Activated CD4-positive, alpha-beta memory T cell treated with anti-CD3 and anti-CD28 coated beads, Interleukin-2, amount 10 ng/mL, durations not matched to agents 7 days and 5 days (primary cell): Measurements from ENCODE around the gene EYS. TPM values are rescaled to one million over a fixed set of nuclear protein-coding genes. Genes with fewer than 3 reads are reported as not detected.

Source experiments
- CTCF ChIA-PET: fragments of 350-600 bp; sonication (Branson Sonifier 250); formaldehyde crosslinking; loops from one replicate; lab custom pipeline; 2021; ENCODE audit warnings: antibody characterized with exemption, inconsistent platforms; lab: Charles Lee
- POLR2A ChIA-PET: fragments of 350-600 bp; sonication (Branson Sonifier 250); formaldehyde crosslinking; loops from one replicate; lab custom pipeline; 2021; ENCODE audit warnings: antibody characterized with exemption; lab: Charles Lee
- DNase-seq: peaks from one replicate; pipeline ENCODE4 v3.0.0-alpha.2; 2020
- H3K27ac Mint-ChIP-seq: one replicate; pipeline ENCODE4 v1.8.0; 2021; ENCODE audit warnings: mild to moderate bottlenecking, mixed read lengths
- H3K27me3 Mint-ChIP-seq: one replicate; pipeline ENCODE4 v1.8.0; 2021; ENCODE audit warnings: mixed read lengths
- H3K36me3 Mint-ChIP-seq: one replicate; pipeline ENCODE4 v1.8.0; 2021; ENCODE audit warnings: low read depth, mixed read lengths
- H3K4me1 Mint-ChIP-seq: one replicate; pipeline ENCODE4 v1.8.0; 2021; ENCODE audit warnings: mixed read lengths
- H3K4me3 Mint-ChIP-seq: one replicate; pipeline ENCODE4 v1.8.0; 2021; ENCODE audit warnings: mild to moderate bottlenecking, mixed read lengths
- H3K9me3 Mint-ChIP-seq: one replicate; pipeline ENCODE4 v1.8.0; 2021; ENCODE audit warnings: mixed read lengths
- total RNA-seq, 2 experiments: library from RNA; stranded (reverse); gene quantifications; one replicate each; pipeline ENCODE4 v1.2.3, GENCODE V29; 2021

EYS gene
- total RNA-seq, 2 experiments from 2014 or later: not detected

DNA sequence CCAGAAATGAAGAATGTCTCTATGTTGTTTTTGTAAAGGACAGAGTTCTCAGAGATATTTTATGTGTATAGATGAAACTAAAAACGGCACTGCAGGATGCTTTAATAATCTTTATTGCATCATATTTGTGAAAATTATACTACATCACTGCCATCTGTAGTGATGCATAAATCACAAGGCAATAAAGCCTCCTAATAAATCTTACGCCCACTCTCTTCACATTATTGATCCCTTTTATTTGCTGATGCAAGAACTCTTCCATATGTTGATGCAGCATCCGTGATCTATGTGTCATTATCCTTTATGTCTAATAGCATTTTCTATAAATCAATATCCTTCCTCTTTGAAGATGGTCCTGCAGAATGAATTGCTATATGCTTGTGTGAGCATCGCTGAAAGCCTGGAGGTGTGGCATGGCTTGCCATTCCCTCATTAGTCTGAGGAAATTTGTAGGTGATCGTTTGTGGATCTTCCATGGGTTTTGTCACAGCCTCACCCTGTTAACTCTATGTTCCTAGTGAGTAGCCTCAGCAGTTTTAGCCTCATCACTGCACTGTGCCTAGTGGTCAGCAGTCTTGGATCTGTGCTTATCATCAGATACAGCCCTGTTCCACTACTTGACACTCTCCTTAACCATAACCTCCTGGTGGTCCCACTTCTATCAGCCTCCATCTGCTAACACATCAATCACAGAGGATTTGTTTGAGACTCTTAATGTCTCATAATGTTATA lies 983.5 kb downstream of the EYS start:
- ChIA-PET CTCF (no interaction called here), POLR2A (no interaction called here)
- Mint-ChIP-seq H3K27me3 (no peaks in the 10 kb centered on the region), H3K27ac (no peak overlapping the region), H3K36me3 (no peaks in the 10 kb centered on the region), H3K4me1 (no peaks in the 10 kb centered on the region), H3K9me3 (peaks cover 3% of the 10 kb centered on the region), H3K4me3 (no peak overlapping the region)
- no peak for DNase-seq

DNA sequence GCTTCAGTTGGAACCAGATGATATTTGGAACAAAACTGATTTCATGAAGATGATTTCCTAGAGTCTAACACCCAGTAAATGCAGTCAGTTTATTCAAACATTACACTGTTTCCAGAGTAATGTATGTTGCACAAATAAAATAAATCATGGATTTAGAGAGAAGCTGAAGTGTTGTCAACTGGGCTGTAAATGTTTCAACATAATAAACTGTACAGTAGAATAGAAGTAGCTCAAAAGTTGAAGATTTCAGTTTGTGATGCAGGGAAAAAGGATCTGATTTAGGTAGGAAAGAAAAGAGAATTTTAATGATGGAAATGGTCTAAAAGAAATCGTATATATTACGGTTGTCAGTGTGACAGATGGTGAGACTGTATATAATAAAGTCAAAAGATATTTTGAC lies 985.2 kb downstream of the EYS start:
- no peaks in the 10 kb centered on the region for H3K4me1 Mint-ChIP-seq
- CTCF ChIA-PET: no interaction called here
- POLR2A ChIA-PET: no interaction called here
- DNase-seq: no peak
- no peak overlapping the region for H3K4me3 Mint-ChIP-seq
- H3K9me3 Mint-ChIP-seq: peaks cover 3% of the 10 kb centered on the region
- no peaks in the 10 kb centered on the region for H3K36me3 Mint-ChIP-seq
- no peak overlapping the region for H3K27ac Mint-ChIP-seq
- H3K27me3 Mint-ChIP-seq: no peaks in the 10 kb centered on the region

DNA sequence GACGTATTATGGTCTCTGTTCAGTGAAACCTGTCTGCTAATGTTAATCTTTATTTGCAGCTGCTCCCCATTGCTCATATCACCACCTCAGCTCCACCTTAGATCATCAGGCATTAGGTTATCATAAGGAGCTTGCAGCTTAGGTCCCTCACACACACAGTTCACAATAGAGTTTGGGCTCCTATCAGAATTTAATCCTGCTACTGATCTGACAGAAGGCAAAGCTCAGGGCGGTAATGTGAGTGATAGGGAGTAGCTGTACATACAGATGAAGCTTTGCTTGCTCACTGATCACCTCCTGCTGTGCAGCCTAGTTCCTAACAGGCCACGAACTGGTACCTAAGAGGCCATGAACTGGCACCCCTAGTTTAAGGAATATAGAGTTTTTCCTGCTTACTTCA lies 989.7 kb downstream of the EYS start:
- CTCF ChIA-PET: no interaction called here
- Mint-ChIP-seq H3K36me3 (no peaks in the 10 kb centered on the region), H3K4me3 (no peak overlapping the region), H3K27ac (no peak overlapping the region), H3K27me3 (no peaks in the 10 kb centered on the region), H3K9me3 (peaks cover 11% of the 10 kb centered on the region), H3K4me1 (no peaks in the 10 kb centered on the region)
- POLR2A ChIA-PET: no interaction called here
- no peak for DNase-seq

DNA sequence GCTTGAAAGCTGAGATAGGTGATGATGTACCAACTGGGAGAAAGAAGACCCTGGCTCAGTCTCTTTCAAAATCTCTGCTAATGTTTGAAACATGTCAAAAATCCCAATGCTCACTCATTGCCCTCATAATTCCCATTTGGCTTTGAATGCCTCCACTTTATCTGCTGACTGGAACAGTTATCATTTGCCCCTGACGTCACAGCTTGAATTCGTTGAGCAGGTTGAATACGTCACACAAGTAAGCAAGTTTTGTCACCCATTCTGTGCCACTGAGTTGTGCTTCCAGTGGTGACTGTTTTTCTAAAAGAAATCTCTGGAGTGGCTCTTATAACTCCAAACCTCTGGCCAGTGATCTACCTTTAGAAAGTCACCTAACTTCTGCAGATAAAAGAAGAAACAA lies 991.4 kb downstream of the EYS start:
- no peaks in the 10 kb centered on the region for H3K36me3 Mint-ChIP-seq
- peaks cover 11% of the 10 kb centered on the region for H3K9me3 Mint-ChIP-seq
- H3K4me1 Mint-ChIP-seq: no peaks in the 10 kb centered on the region

DNA sequence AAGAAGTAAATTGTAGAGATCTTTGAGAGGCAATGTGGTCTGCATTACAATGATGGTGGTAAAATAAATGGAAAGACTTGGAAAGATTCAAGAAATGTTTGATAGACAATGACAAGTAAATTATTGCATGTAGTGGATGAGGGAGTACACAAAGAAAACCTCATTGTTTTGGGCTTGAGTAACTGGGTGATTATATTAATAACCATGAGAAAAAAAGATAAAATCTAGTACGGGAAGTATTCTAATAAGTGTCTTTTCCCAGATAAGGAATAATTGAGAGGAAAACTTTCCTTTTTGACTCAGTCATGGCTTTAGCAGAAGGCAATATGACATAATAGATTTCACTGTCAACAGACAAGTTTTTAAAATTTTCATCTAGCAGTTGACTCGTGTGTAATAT lies 993.0 kb downstream of the EYS start:
- no peak overlapping the region for H3K27ac Mint-ChIP-seq
- no peaks in the 10 kb centered on the region for H3K27me3 Mint-ChIP-seq
- H3K4me1 Mint-ChIP-seq: no peaks in the 10 kb centered on the region
- no peak overlapping the region for H3K4me3 Mint-ChIP-seq
- ChIA-PET POLR2A (no interaction called here), CTCF (no interaction called here)
- peaks cover 8% of the 10 kb centered on the region for H3K9me3 Mint-ChIP-seq
- no peak for DNase-seq
- H3K36me3 Mint-ChIP-seq: no peaks in the 10 kb centered on the region

More for the DNA sequence above, 991.4 kb downstream of the EYS start:
- Mint-ChIP-seq H3K27ac (no peak overlapping the region), H3K27me3 (no peaks in the 10 kb centered on the region), H3K4me3 (no peak overlapping the region)
- CTCF ChIA-PET: no interaction called here
- POLR2A ChIA-PET: no interaction called here
- no peak for DNase-seq

DNA sequence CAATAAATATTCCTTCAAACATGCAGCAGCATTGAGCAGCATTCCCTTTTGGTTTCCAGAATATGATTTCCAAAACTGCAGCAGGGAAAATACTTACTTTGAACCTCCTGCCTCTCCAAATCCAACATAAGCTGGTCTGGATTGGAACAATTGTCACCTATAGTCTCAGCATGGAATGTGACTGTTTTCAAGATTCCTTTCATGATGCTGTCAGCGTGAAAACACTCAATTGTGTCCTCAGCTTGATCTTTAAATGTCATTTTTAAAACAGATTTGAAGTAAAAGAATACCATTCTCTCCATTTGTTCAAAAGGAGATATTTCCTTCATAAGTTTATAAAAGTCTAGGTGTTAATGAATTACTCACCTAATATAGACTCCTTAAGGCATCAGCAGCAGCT lies 993.9 kb downstream of the EYS start:
- Mint-ChIP-seq H3K36me3 (no peaks in the 10 kb centered on the region), H3K27me3 (no peaks in the 10 kb centered on the region), H3K9me3 (peaks cover 8% of the 10 kb centered on the region), H3K4me1 (no peaks in the 10 kb centered on the region), H3K27ac (no peak overlapping the region), H3K4me3 (no peak overlapping the region)
- DNase-seq: no peak
- ChIA-PET POLR2A (no interaction called here), CTCF (no interaction called here)

DNA sequence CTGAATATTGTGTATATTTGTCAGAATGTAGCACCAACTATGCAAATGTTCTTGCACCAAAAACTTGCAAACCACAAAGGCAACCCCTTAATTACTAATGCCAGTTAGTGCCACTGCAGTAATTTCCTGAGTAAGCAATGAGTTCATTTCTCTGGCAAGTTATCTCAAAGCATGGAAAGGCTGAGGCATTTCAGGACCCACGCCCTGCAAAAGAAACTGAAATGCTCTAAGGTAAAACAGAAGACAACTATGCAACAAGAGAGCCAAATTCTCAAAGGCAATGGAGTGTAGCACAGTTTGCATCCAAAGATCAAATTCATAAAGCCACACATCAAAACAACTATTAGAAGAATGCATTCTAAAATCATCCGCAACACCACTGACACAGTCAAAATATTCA lies 994.4 kb downstream of the EYS start:
- Mint-ChIP-seq H3K4me1 (no peaks in the 10 kb centered on the region), H3K9me3 (peaks cover 8% of the 10 kb centered on the region), H3K36me3 (no peaks in the 10 kb centered on the region), H3K27ac (no peak overlapping the region), H3K27me3 (no peaks in the 10 kb centered on the region), H3K4me3 (no peak overlapping the region)
- DNase-seq: no peak
- POLR2A ChIA-PET: no interaction called here
- CTCF ChIA-PET: no interaction called here

DNA sequence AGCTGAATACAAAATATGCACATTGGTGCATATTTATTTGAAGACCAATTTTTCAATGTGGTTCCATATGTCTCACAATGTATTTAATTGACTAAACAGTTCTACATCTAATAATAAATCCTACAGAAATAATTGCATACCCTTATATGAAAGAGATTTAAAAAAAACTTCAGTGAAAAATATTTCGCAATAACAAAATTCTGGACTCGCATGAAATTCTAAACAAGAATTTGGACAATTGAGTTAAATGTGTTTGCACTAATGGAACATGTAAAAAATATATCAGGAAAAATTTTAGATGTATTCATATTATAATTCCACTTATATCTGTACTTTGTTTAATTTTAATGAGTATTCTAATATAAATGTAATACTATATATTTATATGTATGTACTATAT lies 1003.1 kb downstream of the EYS start:
- POLR2A ChIA-PET: no interaction called here

DNA sequence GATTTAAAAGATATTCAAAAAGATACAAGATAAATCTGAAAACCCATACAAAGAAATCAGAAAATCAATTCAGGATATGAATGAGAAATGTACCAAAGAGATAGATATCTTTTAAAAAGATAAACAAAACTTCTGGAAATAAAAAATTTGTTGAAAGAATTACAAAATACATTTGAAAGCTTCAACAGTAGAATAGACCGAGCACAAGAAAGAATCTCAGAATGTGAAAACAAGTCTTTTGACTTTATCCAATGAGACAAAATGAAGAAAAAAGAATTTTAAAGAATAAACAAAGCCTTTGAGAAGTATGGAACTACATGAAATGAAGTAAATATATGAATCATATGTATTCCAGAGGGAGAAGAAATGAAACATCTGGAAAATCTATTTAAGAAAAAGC lies 1011.0 kb downstream of the EYS start:
- Mint-ChIP-seq H3K36me3 (no peaks in the 10 kb centered on the region), H3K9me3 (peaks cover 7% of the 10 kb centered on the region), H3K4me3 (no peak overlapping the region), H3K4me1 (no peaks in the 10 kb centered on the region), H3K27ac (no peak overlapping the region), H3K27me3 (no peaks in the 10 kb centered on the region)
- ChIA-PET POLR2A (no interaction called here), CTCF (no interaction called here)
- DNase-seq: no peak

More for the DNA sequence above, 1003.1 kb downstream of the EYS start:
- Mint-ChIP-seq H3K4me3 (no peak overlapping the region), H3K27ac (no peak overlapping the region), H3K9me3 (peaks cover 8% of the 10 kb centered on the region), H3K36me3 (no peaks in the 10 kb centered on the region), H3K27me3 (no peaks in the 10 kb centered on the region), H3K4me1 (no peaks in the 10 kb centered on the region)
- CTCF ChIA-PET: no interaction called here
- no peak for DNase-seq

DNA sequence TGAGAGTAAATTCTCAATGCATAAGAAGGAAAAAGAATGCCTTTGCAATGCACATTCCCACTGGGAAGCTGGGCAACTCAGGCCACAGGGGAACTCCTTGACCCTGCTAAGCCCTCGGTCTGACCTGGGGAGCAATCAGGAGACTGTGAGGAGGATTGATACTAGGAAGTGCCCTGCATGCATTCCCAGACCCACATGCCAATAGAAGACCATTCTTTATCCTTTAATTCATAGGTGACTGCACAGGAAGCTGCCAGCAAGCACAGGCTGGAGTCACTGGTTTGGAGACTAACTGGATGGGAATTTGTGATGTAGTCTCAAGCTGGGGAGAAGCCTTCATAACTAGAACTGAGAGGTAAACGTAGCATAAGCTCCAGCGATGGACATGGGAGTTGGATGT lies 1012.7 kb downstream of the EYS start:
- H3K4me3 Mint-ChIP-seq: no peak overlapping the region
- ChIA-PET CTCF (no interaction called here), POLR2A (no interaction called here)
- no peaks in the 10 kb centered on the region for H3K36me3 Mint-ChIP-seq
- no peaks in the 10 kb centered on the region for H3K27me3 Mint-ChIP-seq
- no peak for DNase-seq
- no peak overlapping the region for H3K27ac Mint-ChIP-seq
- peaks cover 10% of the 10 kb centered on the region for H3K9me3 Mint-ChIP-seq
- no peaks in the 10 kb centered on the region for H3K4me1 Mint-ChIP-seq

DNA sequence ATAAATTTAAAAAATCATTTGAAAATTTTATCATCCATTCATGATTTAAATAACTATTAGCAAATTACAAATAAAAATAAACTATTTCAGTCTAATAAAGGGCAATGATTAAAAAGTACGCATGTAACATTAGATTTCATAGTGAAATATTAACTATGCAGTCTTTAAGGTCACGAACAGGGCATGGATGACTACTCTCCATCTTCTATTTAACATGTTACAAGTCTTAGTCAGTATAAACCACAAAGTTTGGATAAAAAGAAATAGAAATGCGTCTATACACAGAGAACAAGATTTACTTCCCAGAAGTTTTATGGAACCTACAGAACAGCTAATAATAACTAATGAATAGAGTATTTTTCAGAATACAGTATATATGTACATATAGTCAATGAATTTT lies 1016.0 kb downstream of the EYS start:
- Mint-ChIP-seq H3K9me3 (peaks cover 9% of the 10 kb centered on the region), H3K27me3 (no peaks in the 10 kb centered on the region), H3K27ac (no peak overlapping the region), H3K4me1 (no peaks in the 10 kb centered on the region), H3K4me3 (no peak overlapping the region), H3K36me3 (no peaks in the 10 kb centered on the region)
- DNase-seq: no peak
- CTCF ChIA-PET: no interaction called here
- POLR2A ChIA-PET: no interaction called here

DNA sequence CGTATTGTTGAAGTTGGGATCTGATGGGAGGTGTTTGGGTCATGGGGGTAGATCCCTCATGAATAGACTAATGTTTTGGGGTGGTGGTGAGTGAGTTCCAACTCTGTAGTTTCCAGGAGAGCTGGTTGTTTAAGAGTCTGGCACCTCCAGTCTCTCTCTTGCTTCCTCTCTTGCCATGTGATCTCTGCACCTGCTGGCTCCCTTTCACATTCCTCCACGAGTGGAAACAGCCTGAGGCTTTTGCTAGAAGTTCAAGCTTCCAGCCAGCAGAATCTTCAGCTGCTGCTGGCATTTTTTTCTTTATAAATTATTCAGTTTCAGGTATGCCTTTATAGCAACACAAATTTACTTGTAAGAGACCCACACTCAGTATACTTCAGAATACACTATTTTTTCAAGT lies 1021.6 kb downstream of the EYS start:
- peaks cover 15% of the 10 kb centered on the region for H3K9me3 Mint-ChIP-seq
- H3K4me3 Mint-ChIP-seq: no peak overlapping the region
- H3K27ac Mint-ChIP-seq: no peak overlapping the region
- H3K36me3 Mint-ChIP-seq: no peaks in the 10 kb centered on the region
- CTCF ChIA-PET: no interaction called here
- no peak for DNase-seq
- no peaks in the 10 kb centered on the region for H3K27me3 Mint-ChIP-seq
- no peaks in the 10 kb centered on the region for H3K4me1 Mint-ChIP-seq
- POLR2A ChIA-PET: no interaction called here

DNA sequence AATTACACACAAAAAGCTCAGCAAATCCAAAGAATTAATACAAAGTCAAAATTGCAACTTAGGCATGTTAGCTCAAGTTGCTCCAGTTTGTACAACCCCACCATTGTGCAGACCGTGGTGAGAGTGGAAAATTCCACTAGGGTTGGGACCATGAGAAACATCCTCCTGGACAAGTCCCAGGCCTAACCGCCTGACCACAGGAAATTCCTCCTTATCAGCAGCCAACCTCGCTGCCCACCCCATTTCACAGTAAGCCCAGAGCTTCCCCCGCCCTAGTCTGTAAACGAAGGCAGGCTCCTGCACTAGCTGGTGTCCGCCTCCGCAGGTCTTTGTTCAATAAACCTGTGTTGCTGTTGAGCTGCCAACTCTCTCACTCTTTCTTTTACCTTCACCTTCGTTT lies 1023.3 kb downstream of the EYS start:
- no peaks in the 10 kb centered on the region for H3K27me3 Mint-ChIP-seq
- no peaks in the 10 kb centered on the region for H3K36me3 Mint-ChIP-seq
- POLR2A ChIA-PET: no interaction called here
- CTCF ChIA-PET: no interaction called here
- H3K27ac Mint-ChIP-seq: no peak overlapping the region
- no peak for DNase-seq
- no peak overlapping the region for H3K4me3 Mint-ChIP-seq
- H3K9me3 Mint-ChIP-seq: peaks cover 17% of the 10 kb centered on the region
- no peaks in the 10 kb centered on the region for H3K4me1 Mint-ChIP-seq

DNA sequence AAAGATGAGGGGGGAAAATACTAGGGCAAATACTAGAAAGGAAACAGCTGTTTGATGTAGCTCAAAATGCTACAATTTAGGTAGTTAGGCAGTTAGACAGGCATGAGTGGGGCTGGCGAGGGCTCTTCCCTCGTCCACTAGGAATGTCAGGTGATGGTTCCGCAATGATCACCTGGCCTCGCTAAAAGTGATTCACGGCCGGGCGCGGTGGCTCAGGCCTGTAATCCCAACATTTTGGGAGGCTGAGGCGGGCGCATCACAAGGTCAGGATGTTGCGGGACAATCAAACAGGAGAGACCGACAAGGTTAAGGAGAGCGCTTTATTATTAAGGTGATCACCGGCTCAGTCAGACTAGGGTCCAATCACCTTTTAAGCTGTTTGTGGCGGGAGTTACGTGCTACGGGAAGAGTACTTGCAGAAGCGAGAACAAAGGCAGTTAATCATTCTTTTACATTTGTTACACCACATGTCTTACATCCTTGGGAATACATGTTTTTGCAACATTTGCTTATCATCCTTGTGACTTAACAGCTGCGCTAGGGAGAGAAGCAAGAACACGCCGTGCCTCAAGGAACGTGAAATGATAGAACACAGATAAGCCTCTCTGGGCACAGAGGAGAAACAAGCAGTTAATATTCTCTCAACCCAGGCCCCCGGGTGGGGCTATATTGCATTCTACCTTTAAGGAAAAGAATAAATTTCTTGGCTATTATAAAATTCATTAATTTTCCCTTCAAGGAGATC lies 1025.4 kb downstream of the EYS start:
- H3K27ac Mint-ChIP-seq: no peak overlapping the region
- H3K36me3 Mint-ChIP-seq: no peaks in the 10 kb centered on the region
- ChIA-PET POLR2A (no interaction called here), CTCF (no interaction called here)
- no peaks in the 10 kb centered on the region for H3K27me3 Mint-ChIP-seq
- H3K9me3 Mint-ChIP-seq: peaks cover 13% of the 10 kb centered on the region
- no peak for DNase-seq
- no peak overlapping the region for H3K4me3 Mint-ChIP-seq
- H3K4me1 Mint-ChIP-seq: no peaks in the 10 kb centered on the region
